ENCODE measurements around the gene BMP3. TPM values are rescaled to one million over a fixed set of nuclear protein-coding genes. Genes with fewer than 3 reads are reported as not detected.

The BMP3 gene
- total and polyA plus RNA-seq, 2 experiments from 2014 or later = 2.9 to 7.7 TPM

- Histone ChIP-seq H3K4me1 (ENCODE audit: insufficient read depth) (peaks cover 6% of the 10 kb centered on the region), H3K36me3 (replicated peaks; ENCODE audit: insufficient read depth, low read depth) (no peaks in the 10 kb centered on the region), H3K4me2 (no peak overlapping the region), H3K9me3 (ENCODE audit: low read depth) (no peaks in the 10 kb centered on the region), H3K79me2 (no peaks in the 10 kb centered on the region), H3K4me3 (no peak overlapping the region), H3K27ac (no peak overlapping the region), H3K27me3 (peaks cover 10% of the 10 kb centered on the region), H4K20me1 (ENCODE audit: insufficient read depth, poor library complexity, severe bottlenecking) (no peaks in the 10 kb centered on the region), H3K9me2 (replicated peaks; ENCODE audit: insufficient read depth) (no peaks in the 10 kb centered on the region), H2AFZ (no peak overlapping the region)
- TF ChIP-seq CTCF (IDR thresholded peaks at IDR 0.05; ENCODE audit: poor library complexity) = peak; percentile 83
- no peak for TF ChIP-seq EZH2phosphoT487 (IDR thresholded peaks at IDR 0.05; ENCODE audit: low read depth, severe bottlenecking, unreplicated experiment)
- TF ChIP-seq EZH2 (IDR thresholded peaks at IDR 0.05; ENCODE audit: borderline replicate concordance) = no peak
- 26% methylated on average over 4 of the region's 4 CpGs for WGBS (ENCODE audit: low lambda C conversion rate, missing lambda C conversion rate)
- peak; percentile 49 for DNase-seq (ENCODE audit: low spot score)
These were observed 9.6 kb downstream of the BMP3 start for GRCh38 chr4:81040012-81040659.

- H3K27me3 ChIP-seq = peaks cover 6% of the 10 kb centered on the region
- TF ChIP-seq EZH2phosphoT487 (IDR thresholded peaks at IDR 0.05; ENCODE audit: low read depth, severe bottlenecking, unreplicated experiment) (no peak), CTCF (IDR thresholded peaks at IDR 0.05; ENCODE audit: poor library complexity) (no peak), EZH2 (IDR thresholded peaks at IDR 0.05; ENCODE audit: borderline replicate concordance) (no peak)
These were observed 12.3 kb downstream of the BMP3 start for GRCh38 chr4:81042578-81043365.

GRCh38 chr4:81049330-81049729 lies 18.8 kb downstream of the BMP3 start:
- no peaks in the 10 kb centered on the region for H4K20me1 ChIP-seq (ENCODE audit: insufficient read depth, poor library complexity, severe bottlenecking)
- no peaks in the 10 kb centered on the region for H3K4me1 ChIP-seq (ENCODE audit: insufficient read depth)
- no peak overlapping the region for H2AFZ ChIP-seq
- DNase-seq (ENCODE audit: low spot score) = no peak
- no peaks in the 10 kb centered on the region for H3K9me3 ChIP-seq (ENCODE audit: low read depth)
- no peak overlapping the region for H3K4me3 ChIP-seq
- 78% methylated on average over 4 of the region's 4 CpGs for WGBS (ENCODE audit: low lambda C conversion rate, missing lambda C conversion rate)
- peaks cover 4% of the 10 kb centered on the region for H3K27me3 ChIP-seq
- H3K79me2 ChIP-seq = no peaks in the 10 kb centered on the region
- TF ChIP-seq EZH2phosphoT487 (IDR thresholded peaks at IDR 0.05; ENCODE audit: low read depth, severe bottlenecking, unreplicated experiment) (no peak), EZH2 (IDR thresholded peaks at IDR 0.05; ENCODE audit: borderline replicate concordance) (no peak), CTCF (IDR thresholded peaks at IDR 0.05; ENCODE audit: poor library complexity) (no peak)
- no peaks in the 10 kb centered on the region for H3K36me3 ChIP-seq (replicated peaks; ENCODE audit: insufficient read depth, low read depth)
- no peak overlapping the region for H3K27ac ChIP-seq
- no peaks in the 10 kb centered on the region for H3K9me2 ChIP-seq (replicated peaks; ENCODE audit: insufficient read depth)
- H3K4me2 ChIP-seq = no peak overlapping the region

More at GRCh38 chr4:81042578-81043365, 12.3 kb downstream of the BMP3 start:
- Histone ChIP-seq H3K27ac (no peak overlapping the region), H3K4me2 (no peak overlapping the region), H3K79me2 (no peaks in the 10 kb centered on the region), H3K4me1 (ENCODE audit: insufficient read depth) (peaks cover 6% of the 10 kb centered on the region), H3K9me2 (replicated peaks; ENCODE audit: insufficient read depth) (no peaks in the 10 kb centered on the region), H3K9me3 (ENCODE audit: low read depth) (no peaks in the 10 kb centered on the region), H3K36me3 (replicated peaks; ENCODE audit: insufficient read depth, low read depth) (no peaks in the 10 kb centered on the region), H2AFZ (no peak overlapping the region), H4K20me1 (ENCODE audit: insufficient read depth, poor library complexity, severe bottlenecking) (no peaks in the 10 kb centered on the region), H3K4me3 (no peak overlapping the region)
- DNase-seq (ENCODE audit: low spot score) = no peak
- 81% methylated on average over 5 of the region's 5 CpGs for WGBS (ENCODE audit: low lambda C conversion rate, missing lambda C conversion rate)
